K562 (cell line): ENCODE results near the gene FGF14. TPM values are rescaled to one million over a fixed set of nuclear protein-coding genes. Genes with fewer than 3 reads are reported as not detected.

Source experiments
- ATAC-seq: fragments of 200-7000 bp; cut with Tn5 transposase; 3 replicates; pipeline ENCODE4 v1.9.1; 2020; ENCODE audit warnings: moderate library complexity
- BruUV-seq: library from RNA; stranded (reverse); fragments of 400-500 nt; replicated peaks from 2 replicates; lab custom pipeline; 2021; lab: Mats Ljungman, UMichigan
- CTCF ChIA-PET: fragments of 300-600 bp; formaldehyde crosslinking; extraction: SDS; loops from one replicate; lab custom pipeline; 2021; ENCODE audit warnings: low intra/inter-chr PET ratio; lab: Yijun Ruan, JAX
- POLR2A ChIA-PET: fragments of 300-600, 350-650 bp; sonication (Branson Sonifier 250); formaldehyde crosslinking; extraction: SDS; loops from one replicate; lab custom pipeline; 2021; ENCODE audit warnings: antibody characterized with exemption, inconsistent platforms; lab: Yijun Ruan, JAX
- DNase-seq, 4 experiments: peaks; one replicate each; pipeline versions ENCODE4 v3.0.0 to v3.0.0-alpha.2; 2011 to 2018; ENCODE audit warnings: low spot score in 3 of 4, mixed read lengths in 3 of 4; ENCODE audit errors: extremely low read depth in 1 of 4
- FAIRE-seq: peaks from 2 replicates; lab custom pipeline; 2011; peaks lifted over from hg19 to GRCh38; lab: Jason Lieb, UNC
- H2AFZ ChIP-seq: 2 replicates; pipeline ENCODE4 v1.6.0; 2011; ENCODE audit warnings: low read depth, low read length, control low read depth, inconsistent platforms
- H3K27ac ChIP-seq: fragments of 200-600 bp; 3 replicates; pipeline ENCODE4 v1.8.0; 2011; ENCODE audit warnings: low read depth, mild to moderate bottlenecking, control low read depth, inconsistent platforms, low read length, moderate library complexity, mixed read lengths; ENCODE audit errors: extremely low read depth
- H3K27me3 ChIP-seq, 2 experiments: fragments of 300-600 bp in 1 of 2; 2 replicates in 1 of 2; 3 replicates in 1 of 2; pipeline versions ENCODE4 v1.6.0 to v1.8.0; 2011; ENCODE audit warnings: inconsistent platforms in 2 of 2, low read length in 2 of 2, mild to moderate bottlenecking in 1 of 2, mixed read lengths in 1 of 2, moderate library complexity in 1 of 2; ENCODE audit not compliant: control insufficient read depth in 2 of 2, insufficient read depth in 2 of 2
- H3K36me3 ChIP-seq: fragments of 300-600 bp; 3 replicates; pipeline ENCODE4 v1.8.0; 2011; ENCODE audit warnings: mild to moderate bottlenecking, low read length, inconsistent platforms; ENCODE audit not compliant: control insufficient read depth, insufficient read depth
- H3K4me1 ChIP-seq, 2 experiments: fragments of 200-600 bp in 1 of 2; replicated peaks in 1 of 2; 2 replicates in 1 of 2; 3 replicates in 1 of 2; pipeline versions ENCODE4 v1.5.1 to v1.8.0; 2011; ENCODE audit warnings: inconsistent platforms in 2 of 2, low read length in 2 of 2, mild to moderate bottlenecking in 1 of 2, mixed read lengths in 1 of 2, moderate library complexity in 1 of 2; ENCODE audit not compliant: control insufficient read depth in 2 of 2, insufficient read depth in 2 of 2
- H3K4me2 ChIP-seq: 2 replicates; pipeline ENCODE4 v1.6.1; 2011; ENCODE audit warnings: low read length, control low read depth, inconsistent platforms, mixed read lengths; ENCODE audit not compliant: insufficient read depth
- H3K4me3 ChIP-seq: fragments of 200-600 bp; sonication (generic), shearing (Covaris generic); 2 replicates; pipeline ENCODE4 v1.5.1; 2016; ENCODE audit warnings: control low read depth, inconsistent platforms
- H3K79me2 ChIP-seq: fragments of 200-600 bp; 3 replicates; pipeline ENCODE4 v1.8.0; 2011; ENCODE audit warnings: low read length, inconsistent platforms; ENCODE audit not compliant: control insufficient read depth, insufficient read depth
- H3K9ac ChIP-seq, 2 experiments: 2 replicates each; pipeline versions ENCODE4 v1.6.0 to v1.6.1; 2011; ENCODE audit warnings: low read depth in 2 of 2, low read length in 2 of 2, control low read depth in 1 of 2, inconsistent platforms in 1 of 2, mild to moderate bottlenecking in 1 of 2, mixed read lengths in 1 of 2; ENCODE audit not compliant: insufficient read depth in 1 of 2
- H3K9me1 ChIP-seq: one replicate; pipeline ENCODE4 v1.6.0; 2011; ENCODE audit warnings: inconsistent platforms, mild to moderate bottlenecking, low read length, moderate library complexity; ENCODE audit not compliant: control insufficient read depth, insufficient read depth
- H3K9me3 ChIP-seq: replicated peaks from 2 replicates; pipeline ENCODE4 v1.5.1; 2011; ENCODE audit warnings: low read depth, low read length, inconsistent platforms; ENCODE audit not compliant: control insufficient read depth, insufficient read depth
- H4K20me1 ChIP-seq: replicated peaks from 2 replicates; pipeline ENCODE4 v1.6.1; 2011; ENCODE audit warnings: low read length, inconsistent platforms, mixed read lengths; ENCODE audit not compliant: control insufficient read depth, insufficient read depth
- CGGBP1 ChIP-seq: fragments of 250-450 bp; sonication (Bioruptor Pico); IDR thresholded peaks from 2 replicates; pipeline ENCODE4 v1.9.0; 2021; ENCODE audit warnings: mild to moderate bottlenecking
- E2F4 ChIP-seq: sonication (generic); formaldehyde crosslinking; IDR thresholded peaks from 2 replicates; pipeline ENCODE4 v1.8.0; 2022; ENCODE audit warnings: mild to moderate bottlenecking, low read depth, missing genetic modification reagents
- KDM2B ChIP-seq: fragments of 250-450 bp; sonication (Bioruptor Pico); IDR thresholded peaks from 2 replicates; pipeline ENCODE4 v1.8.0; 2021; ENCODE audit warnings: mild to moderate bottlenecking, moderate library complexity
- PTBP1 ChIP-seq: fragments of 200-400 bp; formaldehyde crosslinking; IDR thresholded peaks from 2 replicates; pipeline ENCODE4 v1.6.1; 2017; ENCODE audit warnings: low read depth, low read length
- REST ChIP-seq, 2 experiments: fragments of 450-650 bp; formaldehyde crosslinking in 1 of 2; IDR thresholded peaks; 2 replicates each; pipeline versions ENCODE4 v1.4.0 to v1.6.1; 2014 to 2020; ENCODE audit warnings: mild to moderate bottlenecking in 2 of 2, borderline replicate concordance in 1 of 2, low read depth in 1 of 2
- ZNF140 ChIP-seq: fragments of 250-450 bp; sonication (Bioruptor Pico); IDR thresholded peaks from 2 replicates; pipeline ENCODE4 v1.8.0; 2021; ENCODE audit warnings: moderate library complexity, mild to moderate bottlenecking, inconsistent platforms
- WGBS: fragments of 100-300 bp; shearing (Covaris generic); methylation state at CpG from one replicate; pipeline ENCODE4 v1.1.6; 2016; ENCODE audit warnings: low coverage, mixed read lengths; ENCODE audit not compliant: insufficient coverage; ENCODE audit errors: missing lambda C conversion rate; 5-methylcytosine and 5-hydroxymethylcytosine counted together
- in situ Hi-C: fragments of 300-500 bp; cut with MboI; formaldehyde crosslinking; loops from 4 replicates; pipeline ENCODE4 v1.15.0; 2018; ENCODE audit warnings: inconsistent platforms, mixed read lengths
- intact Hi-C: fragments of 100-400 bp; cut with micrococcal nuclease; formaldehyde crosslinking; loops from 2 replicates; pipeline ENCODE4 v1.14.2; 2022
- polyA plus RNA-seq, 8 experiments: library from polyadenylated mRNA; depleted of rRNA in 4 of 8; stranded (reverse) in 5 of 8; unstranded in 3 of 8; fragments of >200 nt; fragmentation: Nextera tagmentation in 2 of 8; fragmentation: Illumina TruSeq in 1 of 8; extraction: Ambion mirVana in 2 of 8; extraction: Trizol in 1 of 8; gene quantifications; 2 replicates each; pipeline versions ENCODE4 v1.2.1 to v1.2.3, GENCODE V29; 2011 to 2014; ENCODE audit warnings: inconsistent platforms in 1 of 8, missing spikeins in 1 of 8
- total RNA-seq, 7 experiments: library from RNA; depleted of rRNA in 6 of 7; stranded (reverse); fragments of >200 nt in 6 of 7; fragmentation: Illumina TruSeq in 2 of 7; extraction: Trizol in 2 of 7; gene quantifications; 2 replicates each; pipeline versions ENCODE4 v1.2.1 to v1.2.3, GENCODE V29; 2011 to 2021; ENCODE audit warnings: low replicate concordance in 1 of 7

FGF14 gene
- total and polyA plus RNA-seq, 9 of the 15 experiments (the other 6 are each of a cell fraction or from before 2014, with no cell fraction given): not detected

GRCh38 chr13:101944521-101944920 lies 457.3 kb downstream of the FGF14 start:
- H3K4me2 ChIP-seq: no peak overlapping the region
- H3K4me3 ChIP-seq: no peak overlapping the region
- no peaks in the 10 kb centered on the region for H3K4me1 ChIP-seq
- H3K79me2 ChIP-seq: no peaks in the 10 kb centered on the region
- ATAC-seq: no peak
- ChIA-PET CTCF (no interaction called here), POLR2A (no interaction called here)
- in situ Hi-C loops: no loop called here
- no peak overlapping the region for H2AFZ ChIP-seq
- no peak overlapping the region for H3K27ac ChIP-seq
- WGBS: 0% methylated on average over 2 of the region's 2 CpGs
- no peaks in the 10 kb centered on the region for H4K20me1 ChIP-seq
- no peaks in the 10 kb centered on the region for H3K27me3 ChIP-seq
- no peak for DNase-seq
- no peaks in the 10 kb centered on the region for H3K36me3 ChIP-seq
- TF ChIP-seq KDM2B (no peak), ZNF140 (CRISPR knock-in tag) (no peak), E2F4 (CRISPR knock-in tag) (no peak), CGGBP1 (CRISPR knock-in tag) (no peak), PTBP1 (no peak), REST (IDR thresholded peaks at IDR 0.05; ENCODE audit: borderline replicate concordance) (no peak), REST (CRISPR knock-in tag; IDR thresholded peaks at IDR 0.05; ENCODE audit: low read depth) (no peak)
- FAIRE-seq: no peak
- intact Hi-C loops: loop anchor here (10.0 kb wide), 1 partner anchor 620 kb away; no protein-coding TSS in a partner anchor
- H3K9me3 ChIP-seq: no peaks in the 10 kb centered on the region
- BruUV-seq: no TSS peak
- H3K9me1 ChIP-seq: no peaks in the 10 kb centered on the region
- no peak overlapping the region for H3K9ac ChIP-seq
